K562 (cell line): ENCODE results near the gene MRRF. TPM values are rescaled to one million over a fixed set of nuclear protein-coding genes. Genes with fewer than 3 reads are reported as not detected.

Source experiments
- BRD4 ChIP-seq: fragments of 200-600 bp; sonication (generic); IDR thresholded peaks from 2 replicates; pipeline ENCODE4 v1.6.1; 2017; ENCODE audit warnings: inconsistent platforms
- CBX2 ChIP-seq: fragments of 200-600 bp; sonication (generic); IDR thresholded peaks from one replicate; pipeline ENCODE4 v1.6.1; 2012; ENCODE audit warnings: mild to moderate bottlenecking, low read length, inconsistent platforms; ENCODE audit not compliant: insufficient read depth, poor library complexity, severe bottlenecking
- CTBP1 ChIP-seq: fragments of 450-650 bp; IDR thresholded peaks from 2 replicates; pipeline ENCODE4 v1.6.1; 2016; ENCODE audit warnings: borderline replicate concordance
- CXXC5 ChIP-seq: fragments of 250-450 bp; sonication (Bioruptor Pico); IDR thresholded peaks from 2 replicates; pipeline ENCODE4 v1.8.0; 2022; ENCODE audit warnings: inconsistent platforms, mild to moderate bottlenecking, moderate library complexity
- FOXM1 ChIP-seq, 2 experiments: fragments of 450-650 bp in 1 of 2; sonication (generic) in 1 of 2; formaldehyde crosslinking in 1 of 2; IDR thresholded peaks; 2 replicates each; pipeline versions ENCODE4 v1.6.1 to v1.9.0; 2017 to 2022; ENCODE audit warnings: low read depth in 2 of 2, mild to moderate bottlenecking in 2 of 2, missing genetic modification reagents in 1 of 2, moderate library complexity in 1 of 2
- MAZ ChIP-seq, 2 experiments: fragments of 450-650 bp in 1 of 2; sonication (generic) in 1 of 2; formaldehyde crosslinking; IDR thresholded peaks in 1 of 2; conservative IDR thresholded peaks in 1 of 2; 2 replicates each; pipeline versions ENCODE4 v1.4.0 to v1.5.0; 2020; ENCODE audit warnings: mild to moderate bottlenecking in 1 of 2, missing genetic modification reagents in 1 of 2
- NFATC3 ChIP-seq: fragments of 450-650 bp; IDR thresholded peaks from 2 replicates; pipeline ENCODE4 v1.6.1; 2017; ENCODE audit warnings: mild to moderate bottlenecking
- NR2F6 ChIP-seq: fragments of 450-650 bp; formaldehyde crosslinking; IDR thresholded peaks from 2 replicates; pipeline ENCODE4 v1.4.0; 2020; ENCODE audit warnings: mild to moderate bottlenecking
- POU5F1 ChIP-seq: fragments of 150-350 bp; IDR thresholded peaks from 2 replicates; pipeline ENCODE4 v1.6.1; 2014; ENCODE audit warnings: borderline replicate concordance, low read length, low read depth, mild to moderate bottlenecking; ENCODE audit not compliant: partially characterized antibody
- PYGO2 ChIP-seq: fragments of 450-650 bp; IDR thresholded peaks from 2 replicates; pipeline ENCODE4 v1.6.1; 2016; ENCODE audit warnings: mild to moderate bottlenecking, missing genetic modification characterization, moderate library complexity, missing compliant biosample characterization
- RAD51 ChIP-seq: fragments of 450-650 bp; IDR thresholded peaks from 2 replicates; pipeline ENCODE4 v1.7.1; 2016; ENCODE audit warnings: low read depth, mild to moderate bottlenecking, borderline replicate concordance
- SMARCA4 ChIP-seq: fragments of 450-650 bp; IDR thresholded peaks from 2 replicates; pipeline ENCODE4 v1.6.1; 2016
- SOX6 ChIP-seq: fragments of 450-650 bp; IDR thresholded peaks from 2 replicates; pipeline ENCODE4 v1.6.1; 2014; ENCODE audit warnings: mild to moderate bottlenecking
- SREBF2 ChIP-seq: sonication (generic); formaldehyde crosslinking; IDR thresholded peaks from 2 replicates; pipeline ENCODE4 v1.4.0; 2020; ENCODE audit warnings: mild to moderate bottlenecking, missing genetic modification reagents
- TBP ChIP-seq: optimal IDR thresholded peaks from 2 replicates; pipeline ENCODE3; 2011; ENCODE audit warnings: low read depth, low read length, improper control_type of control experiment
- TCFL5 ChIP-seq: fragments of 250-450 bp; sonication (Bioruptor Pico); conservative IDR thresholded peaks from 2 replicates; pipeline ENCODE4 v1.6.1; 2021; ENCODE audit warnings: mild to moderate bottlenecking, moderate library complexity, matching md5 sums
- TEAD1 ChIP-seq, 2 experiments: fragments of 450-650 bp in 1 of 2; sonication (generic) in 1 of 2; formaldehyde crosslinking; IDR thresholded peaks; 2 replicates each; pipeline versions ENCODE4 v1.4.0 to v1.8.0; 2020 to 2022; ENCODE audit warnings: mild to moderate bottlenecking in 2 of 2, missing genetic modification reagents in 1 of 2
- ZNF165 ChIP-seq: fragments of 250-450 bp; sonication (Bioruptor Pico); IDR thresholded peaks from 2 replicates; pipeline ENCODE4 v1.4.0; 2020; ENCODE audit warnings: borderline replicate concordance
- ZNF347 ChIP-seq: fragments of 450-650 bp; formaldehyde crosslinking; IDR thresholded peaks from 2 replicates; pipeline ENCODE4 v1.4.0; 2020; ENCODE audit warnings: low read depth, mild to moderate bottlenecking, moderate library complexity
- ZNF551 ChIP-seq: fragments of 250-450 bp; sonication (Bioruptor Pico); IDR thresholded peaks from 2 replicates; pipeline ENCODE4 v1.5.0; 2021; ENCODE audit warnings: mild to moderate bottlenecking, moderate library complexity
- polyA plus RNA-seq, 8 experiments: library from polyadenylated mRNA; depleted of rRNA in 4 of 8; stranded (reverse) in 5 of 8; unstranded in 3 of 8; fragments of >200 nt; fragmentation: Nextera tagmentation in 2 of 8; fragmentation: Illumina TruSeq in 1 of 8; extraction: Ambion mirVana in 2 of 8; extraction: Trizol in 1 of 8; gene quantifications; 2 replicates each; pipeline versions ENCODE4 v1.2.1 to v1.2.3, GENCODE V29; 2011 to 2014; ENCODE audit warnings: inconsistent platforms in 1 of 8, missing spikeins in 1 of 8
- total RNA-seq, 7 experiments: library from RNA; depleted of rRNA in 6 of 7; stranded (reverse); fragments of >200 nt in 6 of 7; fragmentation: Illumina TruSeq in 2 of 7; extraction: Trizol in 2 of 7; gene quantifications; 2 replicates each; pipeline versions ENCODE4 v1.2.1 to v1.2.3, GENCODE V29; 2011 to 2021; ENCODE audit warnings: low replicate concordance in 1 of 7
- TF ChIP-seq, protein P1 (sequence below): sonication (generic); formaldehyde crosslinking; IDR thresholded peaks from 2 replicates; pipeline ENCODE4 v1.8.0; 2022; ENCODE audit warnings: mild to moderate bottlenecking, missing genetic modification reagents
- TF ChIP-seq, protein P2 (sequence below): fragments of 150-350 bp; conservative IDR thresholded peaks from 2 replicates; pipeline ENCODE4 v1.6.1; 2014; ENCODE audit warnings: low read length
- TF ChIP-seq, protein P3 (sequence below): sonication (generic); formaldehyde crosslinking; IDR thresholded peaks from 2 replicates; pipeline ENCODE4 v1.8.0; 2022; ENCODE audit warnings: missing genetic modification reagents, mild to moderate bottlenecking, moderate library complexity, borderline replicate concordance
- TF ChIP-seq, protein P4 (sequence below): fragments of 250-450 bp; sonication (Bioruptor Pico); IDR thresholded peaks from 2 replicates; pipeline ENCODE4 v1.9.0; 2021; ENCODE audit warnings: mild to moderate bottlenecking, inconsistent platforms

Gene MRRF
- total and polyA plus RNA-seq, 9 of the 15 experiments (the other 6 are each of a cell fraction or from before 2014, with no cell fraction given): 55.0 to 105 (median 81.2) TPM

DNA sequence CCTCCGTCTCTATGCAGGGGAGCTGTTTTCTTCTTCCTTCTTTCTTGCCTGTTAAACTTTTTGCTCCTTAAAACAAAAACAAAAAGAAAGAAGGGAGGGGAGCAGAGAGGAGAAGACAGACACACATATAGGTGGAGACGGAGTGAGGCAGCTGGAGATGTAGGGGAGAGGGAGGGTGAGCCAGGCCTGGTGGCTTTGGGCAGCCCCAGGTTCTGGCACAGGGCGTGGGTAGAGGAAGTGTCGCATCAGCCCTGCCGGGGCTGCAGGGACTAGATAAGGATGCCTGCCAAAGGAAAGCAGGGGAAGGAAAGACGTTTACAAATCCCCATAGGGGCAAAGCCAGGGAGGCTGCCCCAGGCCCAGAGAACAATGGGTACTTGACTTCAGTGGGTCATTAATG lies 67.4 kb downstream of the MRRF start (continued):
- TF ChIP-seq, protein P1, sequence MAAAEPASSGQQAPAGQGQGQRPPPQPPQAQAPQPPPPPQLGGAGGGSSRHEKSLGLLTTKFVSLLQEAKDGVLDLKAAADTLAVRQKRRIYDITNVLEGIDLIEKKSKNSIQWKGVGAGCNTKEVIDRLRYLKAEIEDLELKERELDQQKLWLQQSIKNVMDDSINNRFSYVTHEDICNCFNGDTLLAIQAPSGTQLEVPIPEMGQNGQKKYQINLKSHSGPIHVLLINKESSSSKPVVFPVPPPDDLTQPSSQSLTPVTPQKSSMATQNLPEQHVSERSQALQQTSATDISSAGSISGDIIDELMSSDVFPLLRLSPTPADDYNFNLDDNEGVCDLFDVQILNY (CRISPR knock-in tag): no peak
- TF ChIP-seq POU5F1: no peak
- peak; percentile 69 for TF ChIP-seq SOX6
- TF ChIP-seq, protein P2, sequence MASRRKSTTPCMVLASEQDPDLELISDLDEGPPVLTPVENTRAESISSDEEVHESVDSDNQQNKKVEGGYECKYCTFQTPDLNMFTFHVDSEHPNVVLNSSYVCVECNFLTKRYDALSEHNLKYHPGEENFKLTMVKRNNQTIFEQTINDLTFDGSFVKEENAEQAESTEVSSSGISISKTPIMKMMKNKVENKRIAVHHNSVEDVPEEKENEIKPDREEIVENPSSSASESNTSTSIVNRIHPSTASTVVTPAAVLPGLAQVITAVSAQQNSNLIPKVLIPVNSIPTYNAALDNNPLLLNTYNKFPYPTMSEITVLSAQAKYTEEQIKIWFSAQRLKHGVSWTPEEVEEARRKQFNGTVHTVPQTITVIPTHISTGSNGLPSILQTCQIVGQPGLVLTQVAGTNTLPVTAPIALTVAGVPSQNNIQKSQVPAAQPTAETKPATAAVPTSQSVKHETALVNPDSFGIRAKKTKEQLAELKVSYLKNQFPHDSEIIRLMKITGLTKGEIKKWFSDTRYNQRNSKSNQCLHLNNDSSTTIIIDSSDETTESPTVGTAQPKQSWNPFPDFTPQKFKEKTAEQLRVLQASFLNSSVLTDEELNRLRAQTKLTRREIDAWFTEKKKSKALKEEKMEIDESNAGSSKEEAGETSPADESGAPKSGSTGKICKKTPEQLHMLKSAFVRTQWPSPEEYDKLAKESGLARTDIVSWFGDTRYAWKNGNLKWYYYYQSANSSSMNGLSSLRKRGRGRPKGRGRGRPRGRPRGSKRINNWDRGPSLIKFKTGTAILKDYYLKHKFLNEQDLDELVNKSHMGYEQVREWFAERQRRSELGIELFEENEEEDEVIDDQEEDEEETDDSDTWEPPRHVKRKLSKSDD: no peak
- TF ChIP-seq ZNF165: no peak
- no peak for TF ChIP-seq NFATC3
- TF ChIP-seq CTBP1: peak; percentile 81
- TF ChIP-seq, protein P3, sequence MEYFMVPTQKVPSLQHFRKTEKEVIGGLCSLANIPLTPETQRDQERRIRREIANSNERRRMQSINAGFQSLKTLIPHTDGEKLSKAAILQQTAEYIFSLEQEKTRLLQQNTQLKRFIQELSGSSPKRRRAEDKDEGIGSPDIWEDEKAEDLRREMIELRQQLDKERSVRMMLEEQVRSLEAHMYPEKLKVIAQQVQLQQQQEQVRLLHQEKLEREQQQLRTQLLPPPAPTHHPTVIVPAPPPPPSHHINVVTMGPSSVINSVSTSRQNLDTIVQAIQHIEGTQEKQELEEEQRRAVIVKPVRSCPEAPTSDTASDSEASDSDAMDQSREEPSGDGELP (CRISPR knock-in tag): peak; percentile 39; the same call in 1 of the 2 replicates
- TF ChIP-seq CXXC5 (CRISPR knock-in tag): peak; percentile 52; the same call in 1 of the 2 replicates
- peak; percentile 81 for TF ChIP-seq SMARCA4
- no peak for TF ChIP-seq TBP
- TF ChIP-seq CBX2: no peak
- no peak for TF ChIP-seq PYGO2 (tag)
- no peak for TF ChIP-seq TEAD1 (CRISPR knock-in tag; IDR thresholded peaks at IDR 0.05)
- TF ChIP-seq, protein P4, sequence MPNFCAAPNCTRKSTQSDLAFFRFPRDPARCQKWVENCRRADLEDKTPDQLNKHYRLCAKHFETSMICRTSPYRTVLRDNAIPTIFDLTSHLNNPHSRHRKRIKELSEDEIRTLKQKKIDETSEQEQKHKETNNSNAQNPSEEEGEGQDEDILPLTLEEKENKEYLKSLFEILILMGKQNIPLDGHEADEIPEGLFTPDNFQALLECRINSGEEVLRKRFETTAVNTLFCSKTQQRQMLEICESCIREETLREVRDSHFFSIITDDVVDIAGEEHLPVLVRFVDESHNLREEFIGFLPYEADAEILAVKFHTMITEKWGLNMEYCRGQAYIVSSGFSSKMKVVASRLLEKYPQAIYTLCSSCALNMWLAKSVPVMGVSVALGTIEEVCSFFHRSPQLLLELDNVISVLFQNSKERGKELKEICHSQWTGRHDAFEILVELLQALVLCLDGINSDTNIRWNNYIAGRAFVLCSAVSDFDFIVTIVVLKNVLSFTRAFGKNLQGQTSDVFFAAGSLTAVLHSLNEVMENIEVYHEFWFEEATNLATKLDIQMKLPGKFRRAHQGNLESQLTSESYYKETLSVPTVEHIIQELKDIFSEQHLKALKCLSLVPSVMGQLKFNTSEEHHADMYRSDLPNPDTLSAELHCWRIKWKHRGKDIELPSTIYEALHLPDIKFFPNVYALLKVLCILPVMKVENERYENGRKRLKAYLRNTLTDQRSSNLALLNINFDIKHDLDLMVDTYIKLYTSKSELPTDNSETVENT (CRISPR knock-in tag): no peak
- no peak for TF ChIP-seq TCFL5 (CRISPR knock-in tag)
- TF ChIP-seq RAD51: no peak
- TF ChIP-seq MAZ (CRISPR knock-in tag; conservative IDR thresholded peaks at IDR 0.05 in 1 of 2, IDR thresholded peaks at IDR 0.05 in 1 of 2): no peak
- no peak for TF ChIP-seq ZNF347 (CRISPR knock-in tag)
- TF ChIP-seq BRD4: no peak
- TF ChIP-seq SREBF2 (CRISPR knock-in tag): no peak
- no peak for TF ChIP-seq ZNF551
- no peak for TF ChIP-seq NR2F6 (CRISPR knock-in tag)
- TF ChIP-seq FOXM1 (IDR thresholded peaks at IDR 0.05; ENCODE audit: low read depth): no peak
- no peak for TF ChIP-seq FOXM1 (CRISPR knock-in tag; IDR thresholded peaks at IDR 0.05; ENCODE audit: low read depth)
